GM19463 (cell line): ENCODE measurements around the gene COPZ1.

ENCODE experiments used
- ATAC-seq: cut with Tn5 transposase; IDR thresholded peaks from one replicate; pipeline ENCODE4 v1.9.1; 2021; ENCODE audit warnings: mild to moderate bottlenecking, moderate library complexity; ENCODE audit not compliant: unreplicated experiment

COPZ1 gene

DNA sequence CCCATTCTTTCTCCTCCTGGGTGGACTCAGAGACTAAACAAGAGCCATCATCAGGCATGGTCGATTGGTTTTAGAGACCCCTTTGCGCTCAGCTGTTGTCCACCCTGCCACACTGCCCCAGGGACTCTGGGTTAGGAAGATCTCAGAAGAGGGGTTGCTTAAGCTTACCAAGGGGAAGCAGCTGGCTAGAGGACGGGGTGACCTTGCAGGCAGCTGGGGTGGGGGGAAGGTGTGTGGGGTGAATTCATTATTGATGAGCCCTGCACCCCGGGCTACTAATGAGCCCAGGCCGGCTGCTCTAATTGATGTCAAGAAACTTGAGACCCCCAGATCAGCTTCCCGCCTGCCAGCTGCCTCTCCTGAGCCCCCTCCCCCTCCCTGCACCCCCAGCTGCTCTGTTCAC lies 68.3 kb downstream of the COPZ1 start:
- no peak for ATAC-seq

DNA sequence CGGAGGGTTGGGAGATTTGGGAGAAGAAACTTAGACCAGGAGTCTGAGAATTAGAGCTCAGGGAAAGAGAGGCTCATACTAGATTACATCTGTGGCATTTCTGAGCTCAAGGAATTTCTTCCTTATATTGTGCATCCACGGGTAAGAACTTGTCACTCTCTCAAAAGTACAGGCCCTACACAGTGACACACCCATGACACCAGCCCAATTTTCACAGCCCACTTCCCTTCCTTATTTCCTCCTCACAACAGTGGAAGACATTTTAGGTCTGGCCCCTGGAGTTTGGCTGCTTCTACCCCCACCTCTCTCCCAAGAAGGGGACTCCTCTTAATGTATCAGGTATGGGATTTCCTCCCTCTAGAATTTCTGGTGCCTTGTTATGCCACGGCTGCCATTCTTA lies 68.8 kb downstream of the COPZ1 start:
- no peak for ATAC-seq

DNA sequence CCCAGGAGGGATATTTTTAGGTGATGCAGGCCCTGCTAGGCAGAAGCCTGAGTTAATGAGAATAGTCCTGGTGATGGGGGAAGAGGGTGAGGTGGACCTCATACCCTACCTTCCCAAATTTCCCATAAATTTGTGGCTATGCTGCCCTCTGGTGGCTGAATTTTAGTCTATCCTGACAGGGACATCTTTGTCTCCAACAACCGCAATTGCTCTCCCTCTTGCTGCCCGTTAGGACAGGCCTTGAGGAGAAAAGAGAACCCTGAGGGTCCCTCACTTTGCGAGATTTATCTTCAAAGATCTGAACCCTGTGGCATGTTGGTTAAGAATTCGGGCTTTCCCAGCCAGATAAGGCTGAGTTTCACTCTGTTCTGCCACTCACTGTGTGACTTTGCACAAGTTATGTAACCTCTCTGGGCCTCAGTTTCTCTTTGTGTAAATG lies 69.4 kb downstream of the COPZ1 start:
- no peak for ATAC-seq

DNA sequence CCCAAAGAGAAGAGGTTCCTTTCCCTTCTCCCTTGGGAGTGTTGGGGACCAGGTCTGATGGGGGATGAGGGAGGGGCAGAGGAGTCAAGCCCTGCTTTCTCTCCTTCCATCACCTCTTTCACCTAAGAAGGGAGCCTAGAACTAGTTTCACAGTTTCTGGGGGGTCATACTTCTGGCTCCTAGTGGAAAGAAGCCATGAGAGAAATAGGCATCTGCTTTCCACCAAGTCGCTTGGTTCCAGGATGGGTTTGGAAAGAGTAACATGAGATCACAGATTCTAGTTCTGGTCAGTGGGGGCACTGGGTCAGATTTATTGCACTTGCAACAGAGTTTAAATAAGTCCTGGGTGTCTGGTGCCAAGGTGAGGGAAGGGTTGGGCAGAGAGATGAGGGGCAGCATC lies 70.1 kb downstream of the COPZ1 start:
- no peak for ATAC-seq

DNA sequence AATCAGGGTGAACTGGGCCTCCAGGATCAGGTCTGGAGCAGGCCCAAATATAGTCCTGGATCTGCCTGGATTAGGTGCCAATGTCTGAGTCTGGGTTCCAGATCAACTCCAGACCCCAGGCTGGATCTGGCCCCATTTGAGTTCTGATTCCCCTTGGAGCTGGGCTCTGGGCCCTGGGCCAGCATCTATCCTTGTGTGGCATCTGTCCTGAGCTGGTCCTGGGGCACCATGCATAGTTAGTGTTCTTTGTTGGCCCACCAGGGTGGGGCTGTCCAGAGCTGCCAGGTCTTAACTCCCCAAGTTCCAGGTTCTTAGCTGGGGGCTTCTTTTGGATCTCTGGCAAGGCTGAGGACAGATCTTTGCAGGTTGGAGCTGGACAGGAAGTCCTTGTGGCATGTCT lies 70.6 kb downstream of the COPZ1 start:
- no peak for ATAC-seq

DNA sequence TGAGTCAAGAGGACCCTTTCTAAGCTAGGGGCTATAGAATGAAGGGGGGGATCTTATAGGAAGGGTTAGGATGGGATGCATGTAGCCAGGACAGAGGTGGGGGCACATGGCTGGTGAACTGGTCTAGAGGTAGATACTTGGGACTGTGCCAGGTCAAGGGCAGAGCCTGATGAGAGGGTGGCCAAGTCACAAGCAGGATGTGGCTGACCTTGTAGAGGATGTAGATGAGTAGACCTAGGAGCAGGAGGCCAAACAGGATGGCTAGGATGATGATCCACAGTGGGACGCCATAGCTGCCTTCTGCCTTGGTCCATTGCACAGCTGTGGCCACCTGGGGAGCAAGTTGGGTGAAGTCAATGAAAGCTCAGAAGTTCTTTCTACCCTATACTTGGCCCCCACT lies 72.2 kb downstream of the COPZ1 start:
- no peak for ATAC-seq

DNA sequence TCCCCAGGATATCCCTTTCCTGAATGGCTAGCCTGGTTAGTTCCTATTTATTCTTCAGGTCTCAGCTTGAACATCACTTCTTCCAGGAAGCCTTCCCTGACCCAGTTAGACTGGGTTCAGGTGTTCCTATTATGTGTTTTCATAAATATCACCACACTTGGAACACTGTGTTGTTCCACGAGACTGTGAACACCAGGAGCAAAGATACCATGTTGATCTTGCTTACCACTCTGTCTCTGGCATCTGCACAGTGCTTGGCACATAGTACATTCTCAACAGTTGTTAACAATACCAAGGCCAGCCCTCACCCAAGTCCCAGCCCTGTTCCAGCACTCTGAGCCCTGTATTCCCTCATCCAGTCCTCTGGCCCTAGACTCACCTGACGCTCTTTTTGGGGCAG lies 73.3 kb downstream of the COPZ1 start:
- ATAC-seq: no peak

DNA sequence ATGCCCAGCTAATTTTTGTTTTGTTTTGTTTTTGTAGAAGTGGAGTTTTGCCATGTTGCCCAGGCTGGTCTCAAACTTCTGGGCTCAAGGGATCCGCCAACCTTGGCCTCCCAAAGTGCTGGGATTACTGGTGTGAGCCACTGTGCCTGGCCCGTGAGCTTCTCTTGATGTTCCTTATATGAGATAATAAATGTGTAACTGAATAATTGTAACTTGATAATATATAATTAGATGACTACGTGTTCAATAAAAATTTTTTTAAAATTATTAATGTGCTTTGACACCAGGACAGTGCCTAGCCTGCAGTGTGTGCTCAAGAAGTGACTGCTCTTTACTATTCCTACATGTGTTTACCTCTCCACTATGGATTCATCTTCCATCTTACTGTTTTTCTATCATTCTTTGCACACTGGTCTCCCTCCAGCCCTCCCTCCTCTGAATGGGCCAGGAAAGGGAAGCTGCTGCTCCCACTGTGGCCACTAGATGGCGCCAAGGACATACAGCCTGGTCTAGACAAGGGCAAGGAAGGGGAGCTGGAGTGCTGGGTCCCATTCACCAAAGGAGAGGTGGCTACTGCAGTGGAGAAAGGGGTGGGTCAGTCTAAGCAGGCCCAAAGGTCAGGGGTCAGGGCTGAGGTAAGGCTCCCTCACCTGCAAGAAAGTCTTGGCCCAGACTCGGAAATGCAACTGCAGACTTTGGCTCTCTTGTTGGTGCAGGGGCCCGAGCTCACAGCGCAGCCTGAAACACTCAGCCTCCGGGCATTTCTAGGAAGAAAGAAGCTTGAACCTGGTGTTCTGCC lies 74.3 kb downstream of the COPZ1 start:
- ATAC-seq: peak; percentile 83

DNA sequence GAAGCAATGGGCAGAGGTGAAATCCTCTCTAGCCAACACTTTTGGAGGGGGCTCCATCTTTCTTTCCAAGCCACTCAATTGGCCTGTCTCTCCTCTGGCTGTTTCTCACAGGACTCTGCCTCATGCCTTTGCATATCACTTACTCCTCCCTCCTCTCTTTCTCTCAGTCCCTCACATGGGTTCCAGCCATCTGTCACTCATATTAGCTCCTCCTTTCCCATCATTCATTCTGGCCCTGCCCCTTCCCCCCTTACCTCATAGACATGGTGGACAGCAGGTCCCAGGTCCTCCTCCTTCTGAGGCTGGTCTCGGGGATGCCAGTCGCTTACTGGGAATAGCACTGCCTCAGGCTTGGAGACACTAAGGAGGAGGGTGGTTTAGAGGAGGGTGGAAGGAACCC lies 76.2 kb downstream of the COPZ1 start:
- ATAC-seq: no peak
